Esophagus (tissue), 2 donors: ENCODE measurements around the gene GPATCH8. TPM values are rescaled to one million over a fixed set of nuclear protein-coding genes. Genes with fewer than 3 reads are reported as not detected.
"Not testable (repeated sequence)": the region's sequence is repeated elsewhere in the genome, so short reads cannot be mapped to it uniquely, and the experiment has no call there.

Source experiments
- H3K27ac ChIP-seq, 2 donors: one replicate each; pipeline ENCODE4 v1.5.1; 2013; ENCODE audit warnings: low read depth in 2 of 2, mild to moderate bottlenecking in 2 of 2, inconsistent platforms in 1 of 2, low read length in 1 of 2, moderate library complexity in 1 of 2
- H3K27me3 ChIP-seq, 2 donors: one replicate each; pipeline ENCODE4 v1.6.1; 2013; ENCODE audit warnings: low read length in 2 of 2, control low read depth in 1 of 2, mild to moderate bottlenecking in 1 of 2; ENCODE audit not compliant: insufficient read depth in 2 of 2, control insufficient read depth in 1 of 2
- H3K36me3 ChIP-seq, 2 donors: one replicate each; pipeline ENCODE4 v1.6.1; 2013; ENCODE audit warnings: low read length in 1 of 2; ENCODE audit not compliant: control insufficient read depth in 2 of 2, insufficient read depth in 2 of 2
- H3K4me1 ChIP-seq, 2 donors: one replicate each; pipeline ENCODE4 v1.6.1; 2013; ENCODE audit warnings: low read length in 1 of 2; ENCODE audit not compliant: control insufficient read depth in 2 of 2, insufficient read depth in 2 of 2
- H3K4me3 ChIP-seq, 2 donors: one replicate each; pipeline ENCODE4 v1.5.1; 2013; ENCODE audit warnings: low read length in 2 of 2, mild to moderate bottlenecking in 2 of 2, low read depth in 1 of 2, moderate library complexity in 1 of 2
- H3K9me3 ChIP-seq, 2 donors: one replicate each; pipeline ENCODE4 v1.6.1; 2013; ENCODE audit warnings: mild to moderate bottlenecking in 2 of 2, low read depth in 1 of 2, low read length in 1 of 2, moderate library complexity in 1 of 2; ENCODE audit not compliant: control insufficient read depth in 2 of 2, insufficient read depth in 1 of 2
- WGBS, 2 donors: extraction: QIAGEN DNeasy Blood & Tissue Kit; methylation state at CpG; one replicate each; pipeline ENCODE4 v1.1.7; 2013; 5-methylcytosine and 5-hydroxymethylcytosine counted together
- polyA plus RNA-seq, 2 donors: library from polyadenylated mRNA; stranded (reverse); fragments of 200-250 nt; gene quantifications; one replicate each; pipeline ENCODE4 v1.2.3, GENCODE V29; 2013
- donor health status: healthy with polysubstance abuse.
- donor health status: Bipolar disorder and iron deficiency.

GPATCH8 gene
- polyA plus RNA-seq, 2 donors: 7.9 to 12.8 TPM

DNA sequence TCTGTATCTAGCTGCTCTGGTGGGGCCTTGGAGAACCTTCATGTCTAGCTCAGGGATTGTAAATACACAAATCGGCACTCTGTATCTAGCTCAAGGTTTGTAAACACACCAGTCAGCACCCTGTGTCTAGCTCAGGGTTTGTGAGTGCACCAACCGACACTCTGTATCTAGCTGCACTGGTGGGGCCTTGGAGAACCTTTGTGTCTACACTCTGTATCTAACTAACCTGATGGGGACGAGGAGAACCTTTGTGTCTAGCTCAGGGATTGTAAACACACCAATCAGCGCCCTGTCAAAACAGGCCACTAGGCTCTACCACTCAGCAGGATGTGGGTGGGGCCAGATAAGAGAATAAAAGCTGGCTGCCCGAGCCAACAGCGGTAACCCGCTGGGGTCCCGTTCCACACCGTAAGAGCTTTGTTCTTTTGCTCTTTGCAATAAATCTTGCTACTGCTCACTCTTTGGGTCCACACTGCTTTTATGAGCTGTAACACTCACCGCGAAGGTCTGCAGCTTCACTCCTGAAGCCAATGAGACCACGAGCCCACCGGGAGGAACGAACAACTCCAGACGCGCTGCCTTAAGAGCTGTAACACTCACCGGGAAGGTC lies 133.7 kb downstream of the GPATCH8 start:
- H3K27me3 ChIP-seq, H3K27ac ChIP-seq, H3K9me3 ChIP-seq, H3K4me1 ChIP-seq, H3K4me3 ChIP-seq, H3K36me3 ChIP-seq: not testable (repeated sequence)
- 63 to 70% methylated on average over 17 of the region's 17 CpGs for WGBS, 2 donors

GRCh38 chr17:44368391-44369243 lies 134.6 kb downstream of the GPATCH8 start:
- WGBS, 2 donors: 83 to 89% methylated on average over 40 to 42 of the region's 42 CpGs
- H3K4me3 ChIP-seq, H3K27ac ChIP-seq, H3K36me3 ChIP-seq, H3K4me1 ChIP-seq, H3K9me3 ChIP-seq, H3K27me3 ChIP-seq: not testable (repeated sequence)

DNA sequence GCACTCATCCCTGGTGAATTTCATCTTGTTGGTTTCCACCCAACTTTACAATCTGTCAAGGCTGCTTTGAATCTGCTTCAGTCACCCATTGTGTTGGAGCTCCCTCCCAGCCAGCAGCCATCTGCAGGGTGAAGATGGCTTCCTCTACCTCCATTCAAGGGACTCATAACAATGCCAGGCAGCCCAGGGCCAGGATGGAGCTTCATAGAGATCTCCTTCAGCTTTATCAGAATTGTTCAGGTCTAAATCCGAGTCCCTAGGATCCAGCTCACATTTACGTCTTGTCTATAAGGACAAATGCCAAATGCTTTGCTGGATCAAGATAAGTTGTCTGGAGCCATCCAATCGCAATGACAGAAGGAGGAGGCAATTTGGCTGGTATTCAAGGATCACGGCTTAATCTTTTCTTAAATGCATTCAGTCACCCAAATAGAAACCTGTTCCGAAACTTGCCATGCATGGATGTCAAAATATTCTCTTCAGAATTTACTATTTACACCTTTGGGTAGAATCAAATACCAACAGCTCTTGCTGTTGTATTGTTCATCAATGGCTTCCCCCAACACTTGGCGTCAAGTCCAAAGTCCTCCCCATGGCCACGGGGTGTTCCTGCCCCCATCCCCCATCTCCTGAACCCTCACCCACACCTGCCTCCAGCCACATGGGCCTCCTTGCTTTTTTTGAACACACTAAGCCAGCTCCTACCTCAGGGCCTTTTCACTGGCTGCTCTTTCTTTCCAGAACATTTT lies 135.8 kb downstream of the GPATCH8 start:
- Histone ChIP-seq H3K36me3 (no peaks in the 10 kb centered on the region), H3K27ac (peak overlapping the region; percentile 58 to 70), H3K27me3 (no peaks in the 10 kb centered on the region), H3K4me3 (no peak overlapping the region), H3K9me3 (no peaks in the 10 kb centered on the region), H3K4me1 (peaks cover 0 to 2% of the 10 kb centered on the region in 2 donors)
- WGBS, 2 donors: 37 to 46% methylated on average over 7 of the region's 7 CpGs

DNA sequence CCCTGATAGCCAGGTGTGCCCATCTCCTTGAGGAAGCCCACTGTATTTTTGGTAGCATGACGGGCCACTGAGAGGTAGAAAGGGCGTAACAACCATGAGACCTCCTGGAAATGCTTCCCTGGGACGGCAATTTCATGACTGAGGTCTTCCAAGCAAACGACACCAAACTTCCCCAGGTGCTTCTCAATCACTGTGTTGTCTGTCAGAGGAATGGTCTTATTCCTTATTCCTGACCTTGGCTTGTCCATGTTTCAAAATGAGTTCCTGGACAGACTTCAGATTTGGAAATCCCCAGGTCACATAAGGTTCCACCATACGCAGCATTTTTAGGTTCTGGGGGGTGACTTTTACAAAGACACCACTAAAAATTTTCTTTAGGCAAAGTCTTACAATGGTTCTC lies 138.2 kb downstream of the GPATCH8 start:
- H3K9me3 ChIP-seq, H3K4me1 ChIP-seq, H3K27me3 ChIP-seq, H3K36me3 ChIP-seq, H3K4me3 ChIP-seq, H3K27ac ChIP-seq: not testable (repeated sequence)
- 84 to 89% methylated on average over 5 of the region's 5 CpGs for WGBS, 2 donors

DNA sequence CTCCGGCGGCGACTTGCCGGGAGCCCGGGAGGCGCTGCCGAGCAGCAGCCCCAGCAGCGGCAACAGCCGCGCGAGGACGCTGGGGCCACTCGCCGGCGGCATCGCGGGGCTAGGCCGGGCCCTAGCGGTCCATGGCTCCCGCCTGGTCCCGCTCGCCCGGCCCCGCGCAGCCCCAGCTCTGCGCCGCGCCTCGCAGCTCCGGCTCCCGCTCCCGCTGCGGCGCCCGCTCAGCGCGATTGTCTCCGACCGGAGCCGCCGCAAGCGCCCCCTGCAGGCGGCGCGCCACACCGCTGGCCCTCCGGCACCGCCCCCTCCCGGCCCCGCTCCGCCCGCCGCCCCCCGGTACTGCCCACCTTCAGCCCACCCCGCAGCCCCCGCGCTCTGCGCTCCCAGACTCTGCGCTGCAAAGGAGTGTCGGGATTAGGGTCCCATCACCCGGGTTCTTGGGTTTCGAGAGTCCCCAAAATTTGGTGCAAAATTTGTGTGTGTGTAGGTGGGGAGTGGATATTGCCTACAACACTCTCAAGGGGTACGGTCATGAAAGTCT lies 139.5 kb downstream of the GPATCH8 start, which contains the start of gene FAM171A2:
Gene FAM171A2, minus strand, starts transcription at position 241 of the 547 bp plus-strand sequence. Its CDS starts 139 bp downstream, at position 102.
- Histone ChIP-seq H3K4me1 (peaks cover 0 to 2% of the 10 kb centered on the region in 2 donors), H3K27me3 (no peaks in the 10 kb centered on the region), H3K4me3 (peak within 1 kb of the TSS; percentile 49 to 60), H3K9me3 (no peaks in the 10 kb centered on the region), H3K27ac (no peak within 1 kb of the TSS), H3K36me3 (no peaks in the 10 kb centered on the region)
- 1% methylated on average over 47 to 63 of the region's 63 CpGs for WGBS, 2 donors

DNA sequence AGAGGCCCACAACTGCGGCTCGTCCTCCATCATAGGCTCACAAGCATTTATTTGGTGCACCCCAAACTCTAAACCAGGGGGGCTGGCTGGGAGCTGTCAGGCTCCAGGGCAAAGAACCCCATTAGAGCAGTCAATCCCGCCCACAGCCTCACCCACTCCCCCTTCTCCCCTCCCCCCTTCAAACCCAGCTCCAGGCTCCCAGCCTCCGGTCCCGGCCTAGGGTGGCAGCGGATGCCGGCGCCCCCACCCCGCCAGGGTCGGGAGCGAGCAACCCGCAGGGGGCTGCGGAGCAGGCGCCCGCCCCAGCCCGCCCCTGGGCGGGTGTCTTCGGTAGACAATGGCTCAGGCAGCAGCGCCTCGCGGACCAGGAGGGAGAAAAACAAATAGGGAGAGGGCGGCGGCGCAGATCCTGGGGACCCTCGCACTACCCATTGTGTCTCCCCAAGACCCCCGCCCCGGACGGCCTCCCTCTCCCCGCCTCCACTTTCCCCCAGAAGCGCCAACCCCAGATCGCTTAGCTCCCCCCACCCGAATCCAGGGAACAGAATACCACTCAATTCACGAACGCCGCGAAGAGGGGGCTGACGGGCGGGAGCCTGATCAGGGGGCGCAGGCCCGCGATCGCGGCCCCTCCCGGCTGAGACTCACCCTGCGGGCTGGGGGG lies 140.1 kb downstream of the GPATCH8 start:
- H3K9me3 ChIP-seq: no peaks in the 10 kb centered on the region
- H3K27ac ChIP-seq: no peak overlapping the region
- WGBS, 2 donors: 1% methylated on average over 37 to 45 of the region's 45 CpGs
- H3K36me3 ChIP-seq: no peaks in the 10 kb centered on the region
- H3K4me3 ChIP-seq: peak overlapping the region; percentile 49 to 60
- peaks cover 0 to 2% of the 10 kb centered on the region in 2 donors for H3K4me1 ChIP-seq
- H3K27me3 ChIP-seq: no peaks in the 10 kb centered on the region

DNA sequence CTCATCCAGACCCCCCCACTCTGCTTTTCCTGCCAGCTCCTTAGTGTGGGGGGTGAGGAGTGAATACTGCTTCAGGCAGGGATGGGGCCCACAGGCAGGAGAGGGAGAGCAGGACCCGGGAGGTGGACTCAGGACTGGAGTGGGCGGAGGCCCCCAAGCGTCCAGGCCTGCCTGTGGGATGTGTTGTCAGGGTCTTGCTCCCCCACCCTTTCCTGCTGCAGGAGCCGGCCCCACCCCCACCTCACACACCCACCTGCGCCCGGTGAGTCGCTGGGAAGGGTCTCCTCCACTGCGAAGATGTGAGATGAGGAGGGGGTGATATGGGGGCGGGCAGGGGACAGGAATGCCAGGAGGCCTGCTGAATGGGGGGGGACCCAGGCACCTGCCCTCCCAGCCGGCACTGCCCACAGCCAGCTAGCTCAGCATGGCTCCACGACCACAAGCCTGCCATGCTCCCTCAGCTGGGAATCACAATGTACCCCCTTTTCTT lies 140.7 kb downstream of the GPATCH8 start:
- no peaks in the 10 kb centered on the region for H3K9me3 ChIP-seq
- peaks cover 0 to 2% of the 10 kb centered on the region in 2 donors for H3K4me1 ChIP-seq
- H3K36me3 ChIP-seq: no peaks in the 10 kb centered on the region
- 20 to 31% methylated on average over 11 of the region's 11 CpGs for WGBS, 2 donors
- H3K27ac ChIP-seq: no peak overlapping the region
- no peaks in the 10 kb centered on the region for H3K27me3 ChIP-seq
- H3K4me3 ChIP-seq: no peak overlapping the region

DNA sequence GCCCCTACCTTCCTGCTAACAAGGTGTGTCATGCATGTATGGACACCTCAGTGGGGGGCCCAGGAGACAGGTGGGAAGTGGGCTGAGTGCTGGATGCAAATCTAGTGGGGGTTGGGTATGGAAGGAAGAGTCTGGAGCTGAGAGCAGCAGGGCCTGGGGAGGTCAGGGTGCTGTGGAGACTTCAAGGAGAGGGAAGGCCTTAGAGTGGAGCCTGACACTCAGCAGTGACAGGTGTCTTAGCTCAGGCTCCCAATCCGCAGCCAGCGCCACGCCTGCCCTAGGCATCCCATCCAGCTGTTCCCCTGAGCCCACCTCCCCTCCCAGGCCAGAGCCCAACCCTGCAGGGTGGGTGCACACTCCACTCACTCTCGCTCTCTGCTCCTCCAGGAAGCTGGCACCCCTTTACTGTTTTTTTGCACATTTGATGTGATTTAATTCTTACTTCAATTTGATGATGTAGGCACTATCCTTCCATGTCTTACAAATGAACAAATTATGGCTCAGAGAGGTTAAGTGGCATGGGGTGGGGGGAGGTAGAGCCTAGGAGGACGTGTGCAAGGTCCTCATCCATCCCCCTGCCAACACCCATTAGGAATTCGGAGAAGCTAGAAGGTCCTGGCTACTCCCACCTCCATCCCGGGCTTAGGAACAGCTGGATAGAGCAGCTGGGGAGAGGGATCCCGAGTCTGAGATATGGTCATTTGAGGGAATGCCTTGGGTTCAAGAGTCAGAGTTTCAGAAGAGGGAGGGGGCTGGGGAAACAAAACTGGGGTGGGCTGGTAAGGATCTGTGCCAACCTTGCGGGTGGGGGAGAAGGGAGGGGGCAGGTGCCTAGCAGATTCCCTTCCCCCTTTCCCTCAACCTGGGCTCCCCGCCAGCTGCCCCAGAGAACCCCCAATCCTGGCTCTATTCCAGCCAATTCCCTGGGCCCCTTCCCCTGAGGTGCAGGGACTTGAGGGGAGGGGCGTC lies 141.6 kb downstream of the GPATCH8 start:
- WGBS, 2 donors: 49 to 69% methylated on average over 10 to 11 of the region's 11 CpGs
- Histone ChIP-seq H3K27ac (no peak overlapping the region), H3K9me3 (no peaks in the 10 kb centered on the region), H3K27me3 (no peaks in the 10 kb centered on the region), H3K4me1 (peaks cover 0 to 2% of the 10 kb centered on the region in 2 donors), H3K4me3 (no peak overlapping the region), H3K36me3 (no peaks in the 10 kb centered on the region)
